Umbilical cord (tissue), 2 donors: ENCODE results near the gene MND1. TPM values are rescaled to one million over a fixed set of nuclear protein-coding genes. Genes with fewer than 3 reads are reported as not detected.

Experiments
- DNase-seq: peaks from one replicate; pipeline ENCODE4 v3.0.0-alpha.2; 2015; ENCODE audit warnings: low spot score
- total RNA-seq: library from RNA; depleted of rRNA; stranded (reverse); fragments of >200 nt; gene quantifications from one replicate; pipeline ENCODE4 v1.2.3, GENCODE V29; 2014; ENCODE audit warnings: low replicate concordance; ENCODE audit not compliant: insufficient read depth

Gene MND1
- total RNA-seq, 1 donor from 2014 or later: 5.8 TPM

GRCh38 chr4:153346031-153346430, 1.5 kb downstream of the MND1 start:
- no peak for DNase-seq

GRCh38 chr4:153346563-153346962, 2.1 kb downstream of the MND1 start:
- peak; percentile 15 for DNase-seq

- DNase-seq: no peak
These were observed 2.6 kb downstream of the MND1 start for GRCh38 chr4:153347117-153347516.

- DNase-seq: no peak
These were observed 3.5 kb downstream of the MND1 start for GRCh38 chr4:153348006-153348405.

- no peak for DNase-seq
These were observed 4.8 kb downstream of the MND1 start for GRCh38 chr4:153349206-153349805.

GRCh38 chr4:153362184-153362583, 17.7 kb downstream of the MND1 start:
- peak; percentile 55 for DNase-seq

- DNase-seq: no peak
These were observed 19.6 kb downstream of the MND1 start for GRCh38 chr4:153364061-153364460.

- no peak for DNase-seq
These were observed 20.5 kb downstream of the MND1 start for GRCh38 chr4:153365003-153365402.

GRCh38 chr4:153366486-153366885, 22.0 kb downstream of the MND1 start:
- no peak for DNase-seq

GRCh38 chr4:153367092-153367491, 22.6 kb downstream of the MND1 start:
- no peak for DNase-seq

GRCh38 chr4:153369021-153369420, 24.5 kb downstream of the MND1 start:
- no peak for DNase-seq

GRCh38 chr4:153371701-153372234, 27.3 kb downstream of the MND1 start:
- DNase-seq: no peak

- no peak for DNase-seq
These were observed 28.6 kb downstream of the MND1 start for GRCh38 chr4:153372967-153373562.

GRCh38 chr4:153374442-153374841, 30.0 kb downstream of the MND1 start:
- DNase-seq: no peak

GRCh38 chr4:153375303-153375702, 30.8 kb downstream of the MND1 start:
- no peak for DNase-seq

GRCh38 chr4:153383131-153383530, 38.6 kb downstream of the MND1 start:
- DNase-seq: peak; percentile 3

GRCh38 chr4:153384160-153384559, 39.7 kb downstream of the MND1 start:
- DNase-seq: no peak

GRCh38 chr4:153385784-153386183, 41.3 kb downstream of the MND1 start:
- DNase-seq: no peak

GRCh38 chr4:153387981-153388380, 43.5 kb downstream of the MND1 start:
- no peak for DNase-seq

- DNase-seq: peak; percentile 60
These were observed 48.9 kb downstream of the MND1 start for GRCh38 chr4:153393397-153393796.

- DNase-seq: no peak
These were observed 50.5 kb downstream of the MND1 start for GRCh38 chr4:153394945-153395344.

GRCh38 chr4:153398713-153399112, 54.2 kb downstream of the MND1 start:
- no peak for DNase-seq

GRCh38 chr4:153399358-153399757, 54.9 kb downstream of the MND1 start:
- DNase-seq: no peak
